GM10266 (cell line): ENCODE data around the gene MYOM3.

Experiments used
- DNase-seq: peaks from one replicate; pipeline ENCODE4 v3.0.0; 2012; ENCODE audit errors: extremely low spot score
- CTCF ChIP-seq: IDR thresholded peaks from 2 replicates; pipeline ENCODE4 v1.5.1; 2012; ENCODE audit warnings: mild to moderate bottlenecking, low read depth; ENCODE audit not compliant: control insufficient read depth, insufficient read depth; ENCODE audit errors: missing control alignments

The MYOM3 gene

GRCh38 chr1:24096739-24097103 is 15.2 kb downstream of the MYOM3 start:
- TF ChIP-seq CTCF: no peak
- no peak for DNase-seq

GRCh38 chr1:24096009-24096738 is 15.8 kb downstream of the MYOM3 start:
- no peak for TF ChIP-seq CTCF
- DNase-seq: no peak

GRCh38 chr1:24095140-24095859 is 16.6 kb downstream of the MYOM3 start:
- no peak for DNase-seq
- no peak for TF ChIP-seq CTCF

DNA sequence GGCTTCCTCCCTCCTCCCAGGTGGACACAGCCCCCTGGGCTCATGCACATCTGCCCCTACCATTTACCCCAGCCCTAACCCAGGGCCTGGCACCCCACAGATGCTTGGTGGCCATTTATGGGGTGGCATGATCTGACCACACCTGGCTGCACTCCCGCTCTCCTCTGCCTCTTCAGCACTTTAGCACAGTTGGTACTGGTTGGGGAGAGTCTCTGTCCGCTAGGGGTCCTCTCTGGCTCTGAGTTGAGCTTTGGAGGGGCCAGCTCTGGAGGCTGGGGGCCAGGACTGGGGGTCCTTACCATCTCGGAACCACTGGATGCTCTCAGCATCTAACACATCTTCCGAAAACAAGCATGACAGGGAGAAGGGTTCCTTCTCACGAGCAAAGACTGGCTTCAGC is 17.4 kb downstream of the MYOM3 start:
- TF ChIP-seq CTCF: no peak
- no peak for DNase-seq

GRCh38 chr1:24093732-24094131 is 18.2 kb downstream of the MYOM3 start:
- no peak for TF ChIP-seq CTCF
- DNase-seq: no peak

DNA sequence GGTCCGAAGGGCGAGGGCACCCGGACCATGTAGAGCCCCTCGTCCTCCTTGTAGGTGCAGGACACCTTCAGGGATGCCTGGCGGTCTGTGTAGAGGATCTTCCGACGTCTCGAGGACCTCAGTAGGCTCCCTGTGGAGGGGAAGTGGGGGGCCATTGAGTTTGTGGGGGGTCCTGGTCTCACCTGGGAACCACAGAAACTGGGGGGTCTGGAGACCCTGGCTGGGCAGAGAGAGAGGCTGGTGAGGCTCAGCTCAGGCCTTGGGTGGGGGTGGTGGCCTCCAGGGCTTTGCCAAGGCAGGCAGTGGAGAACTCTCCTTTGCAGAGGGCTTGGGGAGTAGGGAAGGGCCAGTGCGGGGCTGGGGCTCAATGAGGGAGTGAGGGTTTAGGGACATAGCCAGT is 19.0 kb downstream of the MYOM3 start:
- TF ChIP-seq CTCF: no peak
- DNase-seq: no peak

DNA sequence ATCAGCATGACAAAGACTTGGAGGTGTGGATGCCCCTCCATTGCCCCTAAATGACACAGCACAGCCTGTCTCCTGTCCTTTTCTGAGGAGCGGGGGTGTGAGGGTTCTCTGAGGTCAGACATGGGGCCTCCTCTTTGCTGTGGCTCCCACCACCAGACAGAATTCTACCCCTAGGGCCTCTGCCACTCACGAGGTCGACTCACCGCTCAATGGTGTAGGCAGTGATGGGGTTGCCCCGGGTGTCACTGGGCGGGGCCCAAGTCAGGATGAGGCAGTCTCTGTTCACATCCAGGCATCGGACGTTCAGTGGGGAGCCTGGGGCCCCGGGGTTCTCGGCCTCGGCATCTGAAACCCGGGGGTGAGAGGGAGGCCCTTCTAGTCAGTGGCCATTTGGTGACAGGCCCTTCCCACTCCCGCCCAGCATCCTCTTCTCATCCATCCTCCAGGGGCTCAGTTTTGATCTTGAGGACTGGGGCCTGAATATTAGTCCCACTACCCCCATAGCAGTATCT is 19.9 kb downstream of the MYOM3 start:
- no peak for DNase-seq
- no peak for TF ChIP-seq CTCF
